ENCODE data around the gene IFNGR2. TPM values are rescaled to one million over a fixed set of nuclear protein-coding genes. Genes with fewer than 3 reads are reported as not detected.
"Not testable (repeated sequence)": the region's sequence is repeated elsewhere in the genome, so short reads cannot be mapped to it uniquely, and the experiment has no call there.

IFNGR2 gene
- total RNA-seq, 2 experiments from 2014 or later, result 17.8 to 18.8 TPM

- DNase-seq (no peak), ATAC-seq (ENCODE audit: low read depth) (no peak)
- Mint-ChIP-seq H3K36me3 (peaks cover 25% of the 10 kb centered on the region), H3K9me3 (peaks cover 21% of the 10 kb centered on the region), H3K27me3 (peaks cover 10% of the 10 kb centered on the region), H3K4me1 (peaks cover 5% of the 10 kb centered on the region), H3K4me3 (no peak overlapping the region), H3K27ac (no peak overlapping the region)
- POLR2A ChIA-PET, result no interaction called here
Observed at GRCh38 chr21:33368576-33368975, 34.6 kb upstream of the IFNGR2 start.

GRCh38 chr21:33369586-33369985 is 33.6 kb upstream of the IFNGR2 start:
- Mint-ChIP-seq H3K9me3 (peaks cover 21% of the 10 kb centered on the region), H3K4me1 (peaks cover 6% of the 10 kb centered on the region), H3K27ac (peak overlapping the region; percentile 28), H3K4me3 (no peak overlapping the region), H3K27me3 (peaks cover 10% of the 10 kb centered on the region), H3K36me3 (peaks cover 25% of the 10 kb centered on the region)
- ATAC-seq (ENCODE audit: low read depth), result no peak
- POLR2A ChIA-PET, result interaction anchor here (0.5 kb wide), 1 partner anchor 14 kb away, joined by 5 read pairs; no protein-coding TSS in a partner anchor
- no peak for DNase-seq

- H3K27ac Mint-ChIP-seq, result no peak overlapping the region
- H3K36me3 Mint-ChIP-seq, result peaks cover 25% of the 10 kb centered on the region
- H3K9me3 Mint-ChIP-seq, result peaks cover 21% of the 10 kb centered on the region
- peaks cover 10% of the 10 kb centered on the region for H3K27me3 Mint-ChIP-seq
- ATAC-seq (ENCODE audit: low read depth) (no peak), DNase-seq (no peak)
- POLR2A ChIA-PET, result no interaction called here
- no peak overlapping the region for H3K4me3 Mint-ChIP-seq
- H3K4me1 Mint-ChIP-seq, result peaks cover 11% of the 10 kb centered on the region
Observed at GRCh38 chr21:33370305-33370704, 32.9 kb upstream of the IFNGR2 start.

- no peak for DNase-seq
- POLR2A ChIA-PET, result interaction anchor here (1.0 kb wide), 1 partner anchor 9 kb away, joined by 4 read pairs; no protein-coding TSS in a partner anchor
- no peak for ATAC-seq (ENCODE audit: low read depth)
- Mint-ChIP-seq H3K27me3 (peaks cover 12% of the 10 kb centered on the region), H3K9me3 (peaks cover 17% of the 10 kb centered on the region), H3K36me3 (peaks cover 22% of the 10 kb centered on the region), H3K4me3 (no peak overlapping the region), H3K27ac (no peak overlapping the region), H3K4me1 (peaks cover 15% of the 10 kb centered on the region)
Observed at GRCh38 chr21:33371366-33371765, 31.8 kb upstream of the IFNGR2 start.

- no peak for DNase-seq
- no peak for ATAC-seq (ENCODE audit: low read depth)
- Mint-ChIP-seq H3K9me3 (peaks cover 8% of the 10 kb centered on the region), H3K27me3 (peaks cover 17% of the 10 kb centered on the region), H3K27ac (no peak overlapping the region), H3K4me3 (no peak overlapping the region), H3K36me3 (peaks cover 11% of the 10 kb centered on the region), H3K4me1 (peaks cover 16% of the 10 kb centered on the region)
- POLR2A ChIA-PET, result interaction anchor here (0.7 kb wide), 1 partner anchor 173 kb away, joined by 3 read pairs; no protein-coding TSS in a partner anchor
Observed at GRCh38 chr21:33372582-33372981, 30.6 kb upstream of the IFNGR2 start.

GRCh38 chr21:33373451-33373850 is 29.8 kb upstream of the IFNGR2 start:
- no peak overlapping the region for H3K27ac Mint-ChIP-seq
- H3K27me3 Mint-ChIP-seq, result peaks cover 20% of the 10 kb centered on the region
- peaks cover 6% of the 10 kb centered on the region for H3K9me3 Mint-ChIP-seq
- ATAC-seq (ENCODE audit: low read depth) (no peak), DNase-seq (no peak)
- no peak overlapping the region for H3K4me3 Mint-ChIP-seq
- POLR2A ChIA-PET, result interaction anchor here (0.7 to 3.8 kb wide), 2 partner anchors 12 to 173 kb away, joined by 3 to 15 read pairs; no protein-coding TSS in a partner anchor
- H3K36me3 Mint-ChIP-seq, result peaks cover 5% of the 10 kb centered on the region
- H3K4me1 Mint-ChIP-seq, result peaks cover 16% of the 10 kb centered on the region

GRCh38 chr21:33374080-33374449 is 29.1 kb upstream of the IFNGR2 start:
- peaks cover 16% of the 10 kb centered on the region for H3K4me1 Mint-ChIP-seq
- POLR2A ChIA-PET, result interaction anchor here (3.8 kb wide), 1 partner anchor 12 kb away, joined by 15 read pairs; no protein-coding TSS in a partner anchor
- H3K9me3 Mint-ChIP-seq, result peaks cover 3% of the 10 kb centered on the region
- no peak overlapping the region for H3K27ac Mint-ChIP-seq
- peaks cover 22% of the 10 kb centered on the region for H3K27me3 Mint-ChIP-seq
- no peak for DNase-seq
- H3K36me3 Mint-ChIP-seq, result peaks cover 3% of the 10 kb centered on the region
- no peak overlapping the region for H3K4me3 Mint-ChIP-seq
- no peak for ATAC-seq (ENCODE audit: low read depth)

- no peak overlapping the region for H3K4me3 Mint-ChIP-seq
- H3K9me3 Mint-ChIP-seq, result peaks cover 2% of the 10 kb centered on the region
- no peak overlapping the region for H3K27ac Mint-ChIP-seq
- ATAC-seq (ENCODE audit: low read depth) (peak; percentile 81), DNase-seq (peak; percentile 48)
- H3K36me3 Mint-ChIP-seq, result peaks cover 3% of the 10 kb centered on the region
- POLR2A ChIA-PET, result interaction anchor here (3.8 kb wide), 1 partner anchor 13 kb away, joined by 15 read pairs; no protein-coding TSS in a partner anchor
- peaks cover 22% of the 10 kb centered on the region for H3K27me3 Mint-ChIP-seq
- peaks cover 16% of the 10 kb centered on the region for H3K4me1 Mint-ChIP-seq
Observed at GRCh38 chr21:33374450-33375096, 28.6 kb upstream of the IFNGR2 start.

- Mint-ChIP-seq H3K27ac (no peak overlapping the region), H3K9me3 (no peaks in the 10 kb centered on the region), H3K27me3 (peaks cover 22% of the 10 kb centered on the region), H3K4me3 (peak overlapping the region; percentile 55), H3K4me1 (peaks cover 21% of the 10 kb centered on the region), H3K36me3 (peaks cover 3% of the 10 kb centered on the region)
- POLR2A ChIA-PET, result interaction anchor here (1.0 to 3.8 kb wide), 2 partner anchors 13 to 50 kb away, joined by 4 to 15 read pairs; partner anchors contain the start of gene IFNAR1
- ATAC-seq (ENCODE audit: low read depth) (no peak), DNase-seq (no peak)
Observed at GRCh38 chr21:33375101-33375644, 28.0 kb upstream of the IFNGR2 start.

- H3K27me3 Mint-ChIP-seq, result peaks cover 13% of the 10 kb centered on the region
- no peak overlapping the region for H3K27ac Mint-ChIP-seq
- H3K9me3 Mint-ChIP-seq, result no peaks in the 10 kb centered on the region
- peaks cover 38% of the 10 kb centered on the region for H3K4me1 Mint-ChIP-seq
- DNase-seq (no peak), ATAC-seq (ENCODE audit: low read depth) (no peak)
- H3K4me3 Mint-ChIP-seq, result no peak overlapping the region
- POLR2A ChIA-PET, result interaction anchor here (3.8 kb wide), 1 partner anchor 16 kb away, joined by 15 read pairs; no protein-coding TSS in a partner anchor
- H3K36me3 Mint-ChIP-seq, result no peaks in the 10 kb centered on the region
Observed at GRCh38 chr21:33377221-33377920, 25.8 kb upstream of the IFNGR2 start.

- no peaks in the 10 kb centered on the region for H3K9me3 Mint-ChIP-seq
- POLR2A ChIA-PET, result interaction anchor here (3.9 kb wide), 1 partner anchor 16 kb away, joined by 20 read pairs; no protein-coding TSS in a partner anchor
- H3K4me1 Mint-ChIP-seq, result peaks cover 45% of the 10 kb centered on the region
- H3K27me3 Mint-ChIP-seq, result peaks cover 13% of the 10 kb centered on the region
- no peak overlapping the region for H3K27ac Mint-ChIP-seq
- H3K4me3 Mint-ChIP-seq, result no peak overlapping the region
- DNase-seq (no peak), ATAC-seq (ENCODE audit: low read depth) (no peak)
- H3K36me3 Mint-ChIP-seq, result no peaks in the 10 kb centered on the region
Observed at GRCh38 chr21:33378081-33378480, 25.1 kb upstream of the IFNGR2 start.

- peak overlapping the region; percentile 57 for H3K4me3 Mint-ChIP-seq
- H3K9me3 Mint-ChIP-seq, result not testable (repeated sequence)
Observed at GRCh38 chr21:33379934-33380333, 23.3 kb upstream of the IFNGR2 start.

GRCh38 chr21:33380483-33380998 is 22.7 kb upstream of the IFNGR2 start:
- Mint-ChIP-seq H3K4me3 (peak overlapping the region; percentile 57), H3K9me3 (no peaks in the 10 kb centered on the region), H3K36me3 (no peaks in the 10 kb centered on the region), H3K27me3 (peaks cover 15% of the 10 kb centered on the region), H3K4me1 (peaks cover 55% of the 10 kb centered on the region), H3K27ac (peak overlapping the region; percentile 82)
- POLR2A ChIA-PET, result interaction anchor here (1.1 to 3.9 kb wide), 3 partner anchors 19 to 56 kb away, joined by 3 to 20 read pairs (median 6); partner anchors contain the start of gene IFNAR1
- ATAC-seq (ENCODE audit: low read depth), result peak; percentile 79
- peak; percentile 72 for DNase-seq

More at GRCh38 chr21:33379934-33380333, 23.3 kb upstream of the IFNGR2 start:
- Mint-ChIP-seq H3K4me1 (peaks cover 55% of the 10 kb centered on the region), H3K27ac (peak overlapping the region; percentile 82), H3K27me3 (peaks cover 13% of the 10 kb centered on the region)
- ATAC-seq (ENCODE audit: low read depth); DNase-seq; H3K36me3 Mint-ChIP-seq: not testable (repeated sequence)
- POLR2A ChIA-PET, result interaction anchor here (1.2 to 3.9 kb wide), 2 partner anchors 18 to 55 kb away, joined by 3 to 20 read pairs; no protein-coding TSS in a partner anchor

Measured in activated naive CD8-positive, alpha-beta T cell treated with anti-CD3 and anti-CD28 coated beads, Interleukin-2, amount 10 ng/mL, durations not matched to agents 7 days and 5 days (primary cell).